HepG2 (cell line): ENCODE results near the gene GNB3. TPM values are rescaled to one million over a fixed set of nuclear protein-coding genes. Genes with fewer than 3 reads are reported as not detected.

Experiments used
- ATAC-seq: fragments of 200-7000 bp; cut with Tn5 transposase; 3 replicates; pipeline ENCODE4 v1.9.1; 2020; ENCODE audit warnings: mild to moderate bottlenecking, moderate library complexity
- BruUV-seq: library from RNA; stranded (reverse); fragments of 400-500 nt; replicated peaks from 2 replicates; lab custom pipeline; 2021; lab: Mats Ljungman, UMichigan
- CTCF ChIA-PET: fragments of 300-600 bp; formaldehyde crosslinking; extraction: SDS; loops from one replicate; lab custom pipeline; 2021; ENCODE audit warnings: low total read pairs, inconsistent platforms, low intra/inter-chr PET ratio; lab: Yijun Ruan, JAX
- POLR2A ChIA-PET: fragments of 350-600 bp; sonication (Branson Sonifier 250); formaldehyde crosslinking; loops from one replicate; lab custom pipeline; 2020; ENCODE audit warnings: antibody characterized with exemption, inconsistent platforms; lab: Yijun Ruan, JAX
- DNase-seq: peaks from one replicate; pipeline ENCODE4 v3.0.0-alpha.2; 2015; ENCODE audit warnings: low spot score
- FAIRE-seq: peaks from 3 replicates; lab custom pipeline; 2011; peaks lifted over from hg19 to GRCh38; lab: Jason Lieb, UNC
- H2AFZ ChIP-seq: one replicate; pipeline ENCODE4 v1.6.1; 2011; ENCODE audit warnings: low read length, inconsistent platforms
- H3K27ac ChIP-seq: fragments of 300-600 bp; 3 replicates; pipeline ENCODE4 v1.8.0; 2011; ENCODE audit warnings: mixed run types, mild to moderate bottlenecking, mixed read lengths, low read length, inconsistent platforms; ENCODE audit not compliant: insufficient read depth; ENCODE audit errors: extremely low read length
- H3K27me3 ChIP-seq, 2 experiments: fragments of 200-600 bp in 1 of 2; 2 replicates in 1 of 2; 3 replicates in 1 of 2; pipeline versions ENCODE4 v1.6.0 to v1.8.0; 2011; ENCODE audit warnings: low read length in 2 of 2, mild to moderate bottlenecking in 2 of 2, moderate library complexity in 2 of 2, inconsistent platforms in 1 of 2; ENCODE audit not compliant: insufficient read depth in 2 of 2, control insufficient read depth in 1 of 2
- H3K36me3 ChIP-seq, 2 experiments: fragments of 200-600 bp in 1 of 2; replicated peaks in 1 of 2; 2 replicates in 1 of 2; 3 replicates in 1 of 2; pipeline versions ENCODE4 v1.5.1 to v1.8.0; 2011; ENCODE audit warnings: low read length in 2 of 2, inconsistent platforms in 1 of 2; ENCODE audit not compliant: insufficient read depth in 2 of 2, control insufficient read depth in 1 of 2
- H3K4me1 ChIP-seq: 2 replicates; pipeline ENCODE4 v1.5.1; 2012; ENCODE audit warnings: low read length, inconsistent platforms; ENCODE audit not compliant: insufficient read depth
- H3K4me2 ChIP-seq: 2 replicates; pipeline ENCODE4 v1.6.0; 2011; ENCODE audit warnings: low read depth, low read length, inconsistent platforms
- H3K4me3 ChIP-seq, 3 experiments: fragments of 200-600 bp in 1 of 3; sonication (generic), shearing (Covaris generic) in 1 of 3; replicated peaks in 1 of 3; 2 replicates each; pipeline ENCODE4 v1.5.1; 2011 to 2016; ENCODE audit warnings: low read length in 3 of 3, inconsistent platforms in 2 of 3, low read depth in 2 of 3, mild to moderate bottlenecking in 2 of 3, control low read depth in 1 of 3, mixed read lengths in 1 of 3; ENCODE audit not compliant: insufficient read depth in 1 of 3
- H3K79me2 ChIP-seq: one replicate; pipeline ENCODE4 v1.6.1; 2011; ENCODE audit warnings: low read length, inconsistent platforms; ENCODE audit not compliant: insufficient read depth
- H3K9ac ChIP-seq: 2 replicates; pipeline ENCODE4 v1.6.0; 2011; ENCODE audit warnings: mild to moderate bottlenecking, low read depth, low read length, inconsistent platforms; ENCODE audit not compliant: insufficient read depth
- H3K9me3 ChIP-seq: 2 replicates; pipeline ENCODE4 v1.5.1; 2012; ENCODE audit warnings: mild to moderate bottlenecking, low read length
- H4K20me1 ChIP-seq: 2 replicates; pipeline ENCODE4 v1.6.0; 2011; ENCODE audit warnings: inconsistent platforms, mild to moderate bottlenecking, low read length, moderate library complexity; ENCODE audit not compliant: insufficient read depth
- CREM ChIP-seq, 2 experiments: sonication (generic) in 1 of 2; formaldehyde crosslinking in 1 of 2; IDR thresholded peaks; 2 replicates each; pipeline versions ENCODE4 v1.4.0 to v1.6.1; 2016 to 2020; ENCODE audit warnings: antibody characterized with exemption in 1 of 2, mild to moderate bottlenecking in 1 of 2, missing genetic modification reagents in 1 of 2
- DZIP1 ChIP-seq: sonication (generic); formaldehyde crosslinking; IDR thresholded peaks from 2 replicates; pipeline ENCODE4 v1.5.0; 2020; ENCODE audit warnings: mild to moderate bottlenecking, missing genetic modification reagents
- KDM2A ChIP-seq: sonication (generic); formaldehyde crosslinking; IDR thresholded peaks from 2 replicates; pipeline ENCODE4 v1.4.0; 2020; ENCODE audit warnings: low read depth, missing genetic modification reagents, borderline replicate concordance
- MYC ChIP-seq: sonication (generic); formaldehyde crosslinking; IDR thresholded peaks from 2 replicates; pipeline ENCODE4 v1.9.0; 2021; ENCODE audit warnings: missing genetic modification reagents, borderline replicate concordance
- NR2C2 ChIP-seq: sonication (generic); formaldehyde crosslinking; IDR thresholded peaks from 2 replicates; pipeline ENCODE4 v1.4.0; 2020; ENCODE audit warnings: missing genetic modification reagents, mild to moderate bottlenecking, moderate library complexity, borderline replicate concordance
- PHF8 ChIP-seq: sonication (generic); formaldehyde crosslinking; IDR thresholded peaks from 2 replicates; pipeline ENCODE4 v1.5.0; 2020; ENCODE audit warnings: missing genetic modification reagents
- SAP130 ChIP-seq: IDR thresholded peaks from 2 replicates; pipeline ENCODE4 v1.6.1; 2016; ENCODE audit warnings: low read depth
- SP1 ChIP-seq, 2 experiments: fragments of 450-650 bp in 1 of 2; sonication (generic) in 1 of 2; formaldehyde crosslinking in 1 of 2; IDR thresholded peaks; 2 replicates each; pipeline versions ENCODE4 v1.4.0 to v1.6.1; 2016 to 2020; ENCODE audit warnings: missing genetic modification reagents in 1 of 2
- ZBTB10 ChIP-seq: sonication (generic); formaldehyde crosslinking; IDR thresholded peaks from 2 replicates; pipeline ENCODE4 v1.4.0; 2020; ENCODE audit warnings: missing genetic modification reagents, borderline replicate concordance
- ZFP82 ChIP-seq: sonication (generic); formaldehyde crosslinking; IDR thresholded peaks from 2 replicates; pipeline ENCODE4 v1.5.1; 2020; ENCODE audit warnings: mild to moderate bottlenecking, missing genetic modification reagents, borderline replicate concordance
- ZFP90 ChIP-seq: sonication (generic); formaldehyde crosslinking; IDR thresholded peaks from 2 replicates; pipeline ENCODE4 v1.8.0; 2022; ENCODE audit warnings: missing genetic modification reagents, mild to moderate bottlenecking, inconsistent platforms, borderline replicate concordance
- ZNF552 ChIP-seq: sonication (generic); formaldehyde crosslinking; IDR thresholded peaks from 2 replicates; pipeline ENCODE4 v1.9.0; 2022; ENCODE audit warnings: missing genetic modification reagents, mild to moderate bottlenecking, borderline replicate concordance
- WGBS: methylation state at CpG from one replicate; pipeline ENCODE4 v1.1.6; 2017; ENCODE audit warnings: low lambda C conversion rate; 5-methylcytosine and 5-hydroxymethylcytosine counted together
- in situ Hi-C: cut with HindIII; loops from 2 replicates; pipeline ENCODE4 v1.10.0; 2017; ENCODE audit warnings: low pct_unique_long_range_greater_than_20kb; ENCODE audit not compliant: extremely low pct_ligation_motif_present
- intact Hi-C: fragments of 100-400 bp; cut with micrococcal nuclease; formaldehyde crosslinking; loops from one replicate; pipeline ENCODE4 v1.10.0; 2022; ENCODE audit not compliant: unreplicated experiment
- polyA plus RNA-seq, 8 experiments: library from polyadenylated mRNA; depleted of rRNA in 3 of 8; stranded (reverse) in 7 of 8; unstranded in 1 of 8; fragments of >200 nt; fragmentation: Illumina TruSeq in 4 of 8; extraction: Trizol in 4 of 8; gene quantifications; 2 replicates each; pipeline versions ENCODE4 v1.2.1 to v1.2.3, GENCODE V29; 2011 to 2016; ENCODE audit warnings: low read depth in 4 of 8, missing spikeins in 1 of 8, mixed read lengths in 1 of 8; ENCODE audit not compliant: insufficient read depth in 1 of 8
- total RNA-seq, 5 experiments: library from RNA; depleted of rRNA; stranded (reverse); fragments of >200 nt; fragmentation: Illumina TruSeq; extraction: Trizol; gene quantifications; 2 replicates each; pipeline ENCODE4 v1.2.3, GENCODE V29; 2016; ENCODE audit warnings: low read depth in 1 of 5

Gene GNB3
- total and polyA plus RNA-seq, 2 of the 13 experiments (the other 11 are each of a cell fraction or from before 2014, with no cell fraction given) = 1.3 to 3.6 TPM

GRCh38 chr12:6827982-6828780, 12.5 kb upstream of the GNB3 start, which contains the start of gene P3H3 (continued):
- TF ChIP-seq SP1 (IDR thresholded peaks at IDR 0.05) (no peak), SP1 (CRISPR knock-in tag; IDR thresholded peaks at IDR 0.05) (no peak)

- DNase-seq (no peak), ATAC-seq (peak; percentile 69), FAIRE-seq (no peak)
- BruUV-seq = TSS peak; percentile 78
- H3K4me3 ChIP-seq = peak overlapping the region; percentile 82 to 100 (median 86)
- H3K9ac ChIP-seq = peak overlapping the region; percentile 97
- H3K4me1 ChIP-seq = peaks cover 24% of the 10 kb centered on the region
- WGBS = 1% methylated on average over 32 of the region's 71 CpGs
- ChIA-PET POLR2A (interaction anchor here (1.3 to 4.7 kb wide), 7 partner anchors 23 to 215 kb away, joined by 3 to 20 read pairs (median 8); partner anchors contain the start of genes CDCA3, COPS7A, MLF2 and PTMS), CTCF (no interaction called here)
- no peak overlapping the region for H2AFZ ChIP-seq
- intact Hi-C loops (loop anchor here (1.0 to 10.0 kb wide), 2 partner anchors 94 to 214 kb away; no protein-coding TSS in a partner anchor), in situ Hi-C loops (loop anchor here (5.0 kb wide), 1 partner anchor 77 kb away; the partner anchor contains the start of gene MLF2)
- H3K36me3 ChIP-seq = peaks cover 13 to 21% of the 10 kb centered on the region in 2 experiments; a peak in 4 of 5 replicates
- H3K27ac ChIP-seq = peak overlapping the region; percentile 86
- peak overlapping the region; percentile 85 for H3K4me2 ChIP-seq
- H3K27me3 ChIP-seq = no peaks in the 10 kb centered on the region
- H3K79me2 ChIP-seq = peaks cover 16% of the 10 kb centered on the region
- no peaks in the 10 kb centered on the region for H4K20me1 ChIP-seq
- no peaks in the 10 kb centered on the region for H3K9me3 ChIP-seq
- peak; percentile 30; the same call in 1 of the 2 replicates for TF ChIP-seq DZIP1
- TF ChIP-seq PHF8 = peak; percentile 68; the same call in 1 of the 2 replicates
- TF ChIP-seq MYC (CRISPR knock-in tag) = peak; percentile 83; the same call in 1 of the 2 replicates
- peak; percentile 25; the same call in 1 of the 2 replicates for TF ChIP-seq NR2C2 (CRISPR knock-in tag)
- no peak; the same call in 1 of the 2 replicates for TF ChIP-seq ZFP90 (CRISPR knock-in tag)
- TF ChIP-seq ZBTB10 (CRISPR knock-in tag) = 0 out of 2 replicates have a peak, but pooled peaks have one; percentile 14
- peak; percentile 55 for TF ChIP-seq KDM2A (CRISPR knock-in tag)
- peak; percentile 76 for TF ChIP-seq SAP130 (CRISPR knock-in tag)
- 0 out of 2 replicates have a peak, but pooled peaks have one; percentile 76 for TF ChIP-seq ZFP82 (CRISPR knock-in tag)
- 0 out of 2 replicates have a peak, but pooled peaks have one; percentile 42 for TF ChIP-seq CREM (IDR thresholded peaks at IDR 0.05)
- TF ChIP-seq CREM (CRISPR knock-in tag; IDR thresholded peaks at IDR 0.05) = 0 out of 2 replicates have a peak, but pooled peaks have one; percentile 19
- TF ChIP-seq ZNF552 (CRISPR knock-in tag) = 0 out of 2 replicates have a peak, but pooled peaks have one; percentile 45
Measured at GRCh38 chr12:6828781-6829535, 11.8 kb upstream of the GNB3 start.
